GM18526 (cell line): ENCODE measurements around the gene ACSM4.

Source experiments
- POLR2A ChIP-seq: IDR thresholded peaks from 3 replicates; pipeline ENCODE4 v1.6.1; 2011; ENCODE audit not compliant: insufficient read length; ENCODE audit errors: extremely low read depth

The ACSM4 gene

DNA sequence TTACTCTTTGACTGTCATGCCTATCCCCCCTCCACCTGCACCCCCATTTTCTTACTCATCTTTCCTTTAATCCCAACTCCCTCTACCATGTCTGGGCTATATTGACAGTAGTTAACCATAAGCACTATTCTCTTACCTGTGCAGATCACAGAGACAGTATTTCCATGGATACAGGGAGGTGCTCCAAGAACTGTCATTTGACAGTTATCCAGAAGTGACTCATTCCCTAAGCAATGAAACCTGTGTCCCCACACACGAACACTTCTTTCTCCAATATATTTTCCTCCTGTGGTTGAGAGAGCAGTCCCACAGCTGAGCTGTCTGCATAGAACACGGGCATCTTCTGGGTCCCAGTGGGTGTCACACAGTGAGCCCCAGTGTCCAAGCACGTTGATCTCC lies 71.3 kb downstream of the ACSM4 start:
- TF ChIP-seq POLR2A = no peak

GRCh38 chr12:7376196-7376595 lies 72.3 kb downstream of the ACSM4 start:
- TF ChIP-seq POLR2A = no peak
